HG03045 (cell line): ENCODE measurements around the gene GRPEL1.

ENCODE experiments used
- ATAC-seq: cut with Tn5 transposase; IDR thresholded peaks from one replicate; pipeline ENCODE4 v1.9.1; 2021; ENCODE audit warnings: mild to moderate bottlenecking, moderate library complexity; ENCODE audit not compliant: unreplicated experiment

The GRPEL1 gene

DNA sequence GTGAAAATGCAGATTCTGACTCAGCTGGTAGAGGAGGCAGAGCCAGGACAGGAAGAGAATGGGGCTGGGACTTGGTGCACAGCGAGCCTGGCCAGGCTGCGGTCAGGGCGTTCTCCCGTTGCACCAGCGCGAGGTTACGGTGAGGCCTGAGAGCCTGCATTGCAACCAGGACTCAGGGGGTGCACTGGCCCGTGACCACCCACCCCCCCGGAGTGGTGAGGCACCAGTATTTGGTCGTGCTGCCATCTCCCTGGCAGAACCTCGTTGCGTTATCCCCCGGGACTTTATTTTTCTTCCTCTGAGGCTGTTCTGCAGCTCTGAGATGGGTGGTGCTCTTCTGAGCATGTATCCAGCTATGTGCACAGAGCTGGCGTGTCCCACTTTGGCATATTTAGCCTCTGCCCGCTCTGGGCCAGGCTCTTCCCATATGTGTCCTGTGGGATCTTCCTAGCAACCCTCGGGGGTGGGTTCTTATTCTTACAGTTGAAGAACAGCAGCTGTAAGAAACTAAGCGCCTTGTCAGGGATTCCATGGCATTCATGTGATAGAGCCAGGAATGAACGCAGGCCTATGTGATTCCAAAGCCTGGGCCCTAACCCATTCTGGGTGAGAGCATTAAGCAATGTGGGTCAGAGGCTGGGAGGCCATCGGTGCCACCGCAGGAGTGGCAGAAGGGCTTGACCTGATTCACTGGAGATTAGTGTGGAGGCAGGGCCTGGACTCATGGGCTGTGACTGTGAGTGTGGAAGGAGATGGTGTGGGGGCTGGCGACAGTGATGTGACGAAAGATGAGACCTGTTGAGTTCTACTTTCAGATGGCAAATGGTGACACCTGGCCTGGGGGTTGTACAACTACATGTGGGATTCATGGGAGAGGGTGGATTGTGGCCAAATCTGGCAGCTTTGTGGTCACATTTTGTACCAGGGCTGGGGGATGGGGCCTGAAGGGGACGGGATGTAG is 21.6 kb downstream of the GRPEL1 start:
- ATAC-seq: no peak

- ATAC-seq: no peak
Observed at GRCh38 chr4:7045553-7045952, 22.3 kb downstream of the GRPEL1 start.

DNA sequence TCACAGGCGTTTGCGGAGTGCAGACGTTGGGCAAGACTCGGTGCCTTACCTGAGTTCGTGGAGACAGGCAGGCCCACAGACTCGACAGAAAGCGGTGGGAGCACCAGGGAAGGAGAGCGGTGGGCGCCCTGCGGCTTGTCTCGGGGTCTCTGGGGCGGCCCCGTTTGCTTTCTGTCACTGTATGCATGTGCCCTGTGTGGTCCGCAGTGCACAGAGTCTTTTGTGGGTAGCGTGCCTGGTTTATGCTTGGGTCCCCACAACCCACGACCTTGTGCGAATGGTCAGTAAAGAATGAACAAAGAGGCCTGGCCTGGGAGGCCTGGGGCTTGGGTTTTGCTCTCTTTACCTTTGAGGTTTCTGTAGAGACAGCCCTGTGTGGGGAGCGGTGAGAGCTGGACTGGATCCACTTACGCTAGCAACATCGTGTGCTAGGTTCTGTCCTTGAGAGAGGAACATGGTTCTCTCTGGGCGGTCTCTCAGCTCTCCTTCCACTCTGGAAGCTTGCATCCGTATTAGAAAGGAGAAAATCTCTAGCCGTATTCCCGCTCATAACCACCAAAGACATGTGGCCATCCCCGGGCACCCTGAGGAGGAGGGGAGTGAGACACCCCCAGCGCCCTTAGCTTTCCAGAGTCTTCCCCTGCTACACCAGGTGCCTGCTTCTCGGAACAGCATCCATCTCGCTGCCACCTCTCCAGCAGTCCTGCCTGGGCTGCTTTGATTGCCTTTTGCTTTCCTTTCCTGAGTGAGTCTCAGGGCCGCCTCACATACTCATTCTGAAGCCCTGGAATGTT is 23.5 kb downstream of the GRPEL1 start:
- ATAC-seq: no peak

GRCh38 chr4:7043284-7044136 is 24.4 kb downstream of the GRPEL1 start, which contains the start of gene TADA2B:
TSS of gene TADA2B (plus strand) at chr4:7043372. CDS start at chr4:7043580, 208 bp downstream.
- peak; percentile 23 for ATAC-seq

- ATAC-seq: peak; percentile 83
Observed at GRCh38 chr4:7042503-7043283, 25.2 kb downstream of the GRPEL1 start.

DNA sequence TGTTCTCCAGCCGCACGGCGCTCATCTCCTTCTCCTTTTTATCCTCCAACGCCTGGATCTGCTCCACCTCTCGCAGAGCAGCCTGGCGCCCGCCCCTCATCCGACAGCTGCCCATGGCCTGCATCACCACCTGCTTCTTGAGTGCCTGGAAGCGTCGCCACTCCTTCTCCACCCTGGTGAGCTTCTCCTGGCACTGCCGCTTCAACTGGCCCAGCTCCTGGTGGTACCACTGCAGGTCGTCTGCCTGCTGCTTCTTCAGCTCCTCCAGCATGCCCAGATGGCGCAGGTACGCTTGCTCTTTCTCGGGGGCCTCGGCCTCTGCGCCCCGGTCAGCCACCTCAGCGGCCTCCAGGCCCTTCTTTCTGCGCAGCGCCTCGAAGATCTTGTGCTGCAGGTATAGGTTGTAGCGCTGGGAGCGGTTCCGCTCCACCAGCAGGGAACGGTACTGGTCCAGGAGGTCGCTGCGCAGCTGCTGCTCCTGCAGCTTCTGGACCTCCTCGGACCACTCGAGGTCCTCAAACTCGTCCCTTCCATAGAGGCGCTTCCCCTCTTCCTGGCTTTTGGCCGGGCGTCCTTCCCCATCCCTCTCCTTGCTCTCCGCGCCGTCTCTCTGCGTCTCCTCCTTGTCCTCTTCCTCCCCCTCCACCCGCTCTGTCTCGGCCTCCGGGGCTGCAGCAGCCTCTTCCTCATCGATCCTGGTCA is 25.9 kb downstream of the GRPEL1 start:
- no peak for ATAC-seq

GRCh38 chr4:7041246-7041645 is 26.6 kb downstream of the GRPEL1 start:
- ATAC-seq: no peak

DNA sequence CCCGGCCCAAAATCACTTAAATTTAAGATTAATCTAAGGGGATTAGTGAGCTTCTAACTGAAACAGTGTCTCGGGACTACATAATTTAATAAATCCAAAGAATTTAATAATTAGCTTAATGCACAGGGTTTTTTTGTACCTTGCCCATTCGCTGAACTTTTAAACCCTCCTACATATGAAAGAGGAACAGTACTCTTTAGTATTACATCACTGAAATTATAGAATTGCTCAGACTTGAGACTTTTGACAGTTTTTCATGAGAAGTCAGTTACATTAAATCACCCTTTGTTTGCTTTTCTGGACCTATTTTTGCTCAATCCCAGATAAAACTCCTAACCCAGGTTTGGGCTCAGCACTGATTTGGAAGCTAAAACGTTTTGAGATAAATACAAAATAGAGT is 27.1 kb downstream of the GRPEL1 start:
- no peak for ATAC-seq

- no peak for ATAC-seq
Observed at GRCh38 chr4:7037425-7037824, 30.4 kb downstream of the GRPEL1 start.

DNA sequence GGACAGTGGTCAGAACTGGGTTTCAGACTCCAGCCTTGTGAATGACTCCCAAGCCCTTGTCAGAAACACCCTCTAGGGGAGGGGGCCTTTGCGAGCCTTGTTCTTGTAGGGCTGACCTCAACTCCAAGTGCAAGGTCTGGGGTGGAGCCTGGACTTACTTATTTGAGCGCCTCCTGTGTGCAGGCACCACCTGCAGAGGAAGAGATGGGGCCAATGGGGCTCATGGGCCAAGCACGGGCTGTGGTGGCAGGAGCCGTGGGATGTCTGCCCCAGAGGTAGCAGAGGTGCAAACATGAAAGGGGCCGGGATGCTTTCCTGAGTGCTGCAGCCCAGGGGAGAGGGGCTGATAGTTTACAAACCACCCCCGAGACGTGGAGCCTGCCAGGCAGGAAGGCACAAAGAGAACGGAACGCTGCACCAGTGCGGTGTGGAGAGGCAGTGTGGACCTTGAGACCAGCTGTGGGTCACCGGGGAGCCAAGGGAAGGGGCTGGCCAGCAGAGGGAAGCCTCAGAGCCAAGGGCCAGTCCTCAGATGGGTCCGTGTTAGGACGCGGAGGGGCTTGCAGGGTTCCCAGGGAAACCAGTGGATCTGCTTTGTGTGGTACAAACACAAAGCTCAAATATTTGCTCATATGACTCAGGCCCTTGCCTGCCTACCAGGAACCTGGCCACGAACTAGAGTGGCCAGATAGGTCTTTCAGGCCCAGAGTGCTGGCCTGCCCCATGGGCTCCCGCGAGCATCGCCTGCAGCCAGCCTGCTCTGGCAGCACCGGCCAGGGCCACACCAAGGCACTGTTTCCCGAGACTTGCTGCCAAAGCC is 33.4 kb downstream of the GRPEL1 start:
- no peak for ATAC-seq

DNA sequence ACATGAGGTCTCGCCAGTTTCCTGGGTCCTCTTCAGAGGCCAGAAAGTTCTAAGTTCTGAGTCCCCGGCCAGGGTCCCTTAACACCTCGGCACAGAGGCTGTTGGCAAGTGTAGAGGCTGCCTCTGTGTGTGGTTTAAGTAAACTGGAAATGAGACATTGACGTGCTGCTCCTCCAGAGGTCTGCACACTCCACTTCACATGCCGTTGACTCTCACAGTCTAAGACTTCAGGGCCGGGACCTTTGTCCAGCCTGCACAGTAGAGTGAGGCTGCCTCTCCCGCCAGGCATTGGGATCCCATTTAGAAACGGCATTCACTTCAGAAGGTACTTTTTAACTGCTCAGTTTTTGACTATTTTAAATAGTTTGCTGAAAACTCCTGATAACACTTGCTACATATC is 35.3 kb downstream of the GRPEL1 start:
- no peak for ATAC-seq

DNA sequence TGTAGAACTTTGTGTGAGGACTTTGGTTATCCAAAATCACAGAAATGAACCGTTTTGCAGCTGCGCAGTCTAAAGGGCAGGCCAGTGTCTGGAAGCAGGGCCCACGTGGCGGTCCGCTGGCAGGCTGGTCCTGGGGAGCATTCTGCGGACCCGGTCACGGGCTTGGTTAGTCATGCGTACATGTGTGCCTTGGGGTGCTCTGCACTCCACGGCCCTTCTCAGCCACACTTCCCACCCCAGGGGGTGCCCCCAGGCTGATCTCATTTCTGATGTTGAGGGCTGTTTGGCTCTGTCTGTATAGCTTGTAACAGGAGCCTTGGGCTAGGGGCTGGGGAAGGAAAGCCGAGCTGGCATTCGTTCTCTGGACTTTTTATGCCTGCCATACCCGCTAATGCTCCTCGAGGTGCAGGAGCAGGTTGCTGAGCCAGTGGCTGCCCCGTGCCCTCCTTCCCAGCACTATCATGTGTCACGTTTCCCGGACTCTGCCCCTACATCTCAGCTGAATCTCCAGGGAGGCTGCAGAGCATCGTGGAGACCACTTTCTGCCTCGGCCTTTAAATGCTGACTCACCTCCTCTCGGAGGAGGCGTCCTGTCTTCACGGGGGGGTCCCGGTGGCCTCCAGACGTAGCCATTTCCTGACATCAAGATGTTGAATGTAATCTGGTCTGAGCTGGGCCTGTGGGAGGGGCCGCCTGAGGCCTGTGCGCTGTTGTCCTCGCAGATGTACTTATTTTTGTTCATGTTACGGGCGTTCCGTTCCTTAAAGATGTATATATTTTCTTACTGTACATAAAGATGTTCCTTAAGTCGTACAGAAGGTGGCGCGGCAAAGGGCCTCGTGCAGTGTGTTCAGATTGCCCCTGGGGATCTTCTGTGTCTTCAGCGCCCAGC is 36.1 kb downstream of the GRPEL1 start:
- ATAC-seq: no peak

GRCh38 chr4:7030856-7031255 is 37.0 kb downstream of the GRPEL1 start:
- no peak for ATAC-seq

DNA sequence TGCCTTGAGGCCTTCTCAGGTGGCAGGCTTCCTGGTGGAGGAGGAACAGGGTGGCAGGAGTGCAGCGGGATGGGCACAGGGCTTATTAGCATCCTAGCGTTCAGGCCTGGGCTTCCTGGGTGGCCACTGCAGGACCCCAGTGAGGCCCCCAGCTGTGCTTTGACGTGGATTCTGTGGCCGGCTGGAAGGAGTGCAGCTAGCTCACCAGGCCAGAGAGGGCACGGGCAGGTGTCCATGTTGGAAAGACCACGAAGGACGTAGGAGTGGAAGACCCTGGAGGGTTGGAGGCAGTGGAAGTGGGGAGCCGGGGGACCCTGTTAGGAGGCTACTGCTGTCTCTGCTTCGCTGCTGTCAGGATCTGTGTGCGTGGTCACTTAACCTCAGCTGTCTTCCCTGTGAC is 37.9 kb downstream of the GRPEL1 start:
- ATAC-seq: no peak

GRCh38 chr4:7029212-7029611 is 38.7 kb downstream of the GRPEL1 start:
- ATAC-seq: no peak

- no peak for ATAC-seq
Observed at GRCh38 chr4:7027913-7028312, 40.0 kb downstream of the GRPEL1 start.

GRCh38 chr4:7027284-7027683 is 40.6 kb downstream of the GRPEL1 start:
- no peak for ATAC-seq

GRCh38 chr4:7026107-7026506 is 41.8 kb downstream of the GRPEL1 start:
- no peak for ATAC-seq
